Coronary artery (tissue), 2 donors: ENCODE data around the gene RAD51B.

Experiments
- DNase-seq: peaks from one replicate; pipeline ENCODE4 v3.0.0-alpha.2; 2017; ENCODE audit warnings: low spot score
- H3K27ac ChIP-seq, 2 donors: fragments of 200-600 bp; sonication (generic); one replicate each; pipeline ENCODE4 v1.5.1; 2016 to 2019
- H3K4me3 ChIP-seq: fragments of 200-600 bp; sonication (generic); 2 replicates; pipeline ENCODE4 v1.5.1; 2016; ENCODE audit warnings: mild to moderate bottlenecking, moderate library complexity
- CTCF ChIP-seq: fragments of 200-600 bp; sonication (generic); IDR thresholded peaks from one replicate; pipeline ENCODE4 v1.5.1; 2019; ENCODE audit warnings: antibody characterized with exemption

RAD51B gene

GRCh38 chr14:68243450-68244010, 424.0 kb downstream of the RAD51B start:
- no peak for TF ChIP-seq CTCF
- DNase-seq: no peak
- H3K27ac ChIP-seq: peak overlapping the region in 1 of 2 donors; percentile 8
- no peak overlapping the region for H3K4me3 ChIP-seq

GRCh38 chr14:68244262-68244980, 424.8 kb downstream of the RAD51B start:
- DNase-seq: no peak
- H3K27ac ChIP-seq: peak overlapping the region; percentile 88 to 90
- H3K4me3 ChIP-seq: no peak overlapping the region
- no peak for TF ChIP-seq CTCF

- no peak for TF ChIP-seq CTCF
- no peak for DNase-seq
- Histone ChIP-seq H3K27ac (peak overlapping the region; percentile 88 to 90), H3K4me3 (no peak overlapping the region)
Measured at GRCh38 chr14:68245146-68246073, 425.8 kb downstream of the RAD51B start.

- DNase-seq: no peak
- TF ChIP-seq CTCF: no peak
- Histone ChIP-seq H3K27ac (peak overlapping the region; percentile 88 to 90), H3K4me3 (no peak overlapping the region)
Measured at GRCh38 chr14:68246074-68246785, 426.7 kb downstream of the RAD51B start.

- Histone ChIP-seq H3K4me3 (no peak overlapping the region), H3K27ac (peak overlapping the region; percentile 88 to 90)
- DNase-seq: no peak
- TF ChIP-seq CTCF: no peak
Measured at GRCh38 chr14:68246786-68247105, 427.2 kb downstream of the RAD51B start.

GRCh38 chr14:68247274-68247673, 427.7 kb downstream of the RAD51B start:
- peak overlapping the region; percentile 88 to 90 for H3K27ac ChIP-seq
- H3K4me3 ChIP-seq: no peak overlapping the region
- TF ChIP-seq CTCF: no peak
- no peak for DNase-seq
